Measurements from ENCODE around the gene TMEM50A.
"Not testable (repeated sequence)": the region's sequence is repeated elsewhere in the genome, so short reads cannot be mapped to it uniquely, and the experiment has no call there.

GRCh38 chr1:25308168-25308567 lies 30.0 kb upstream of the TMEM50A start:
- not testable (repeated sequence) for TF ChIP-seq ELK1 (IDR thresholded peaks at IDR 0.05; ENCODE audit: low read depth, low read length); EP300 (IDR thresholded peaks at IDR 0.05); CBX2 (IDR thresholded peaks at IDR 0.05; ENCODE audit: borderline replicate concordance, low read depth); POLR2A (IDR thresholded peaks at IDR 0.05; ENCODE audit: low read length); KDM1A (IDR thresholded peaks at IDR 0.05; ENCODE audit: low read depth); RNF2 (IDR thresholded peaks at IDR 0.05; ENCODE audit: borderline replicate concordance, low read depth); CTCF (IDR thresholded peaks at IDR 0.05); USF2 (IDR thresholded peaks at IDR 0.05); KDM5A (IDR thresholded peaks at IDR 0.05); CHD4 (IDR thresholded peaks at IDR 0.05; ENCODE audit: borderline replicate concordance); NFE2L2 (conservative IDR thresholded peaks at IDR 0.05; ENCODE audit: low read length); MYC (IDR thresholded peaks at IDR 0.05; ENCODE audit: borderline replicate concordance, low read length); RAD21 (conservative IDR thresholded peaks at IDR 0.05 in 1 of 2, IDR thresholded peaks at IDR 0.05 in 1 of 2); ESRRA (IDR thresholded peaks at IDR 0.05; ENCODE audit: borderline replicate concordance, low read length)

Measured in A549 (cell line).